LNCaP clone FGC (cell line): ENCODE data around the gene TBX2.
A peak's percentile ranks its signal among the peaks of the same experiment; 100 is the strongest.

Source experiments
- DNase-seq: peaks from one replicate; pipeline ENCODE4 v3.0.0-alpha.2; 2011; ENCODE audit warnings: low read depth
- H3K4me3 ChIP-seq: 2 replicates; pipeline ENCODE4 v1.5.1; 2011; ENCODE audit warnings: mild to moderate bottlenecking, low read depth, low read length, control low read depth
- TF ChIP-seq, protein P1 (sequence below): IDR thresholded peaks from 2 replicates; pipeline ENCODE4 v1.5.1; 2012; ENCODE audit warnings: mild to moderate bottlenecking; ENCODE audit not compliant: control insufficient read depth, insufficient read depth; ENCODE audit errors: extremely low read depth

The TBX2 gene

DNA sequence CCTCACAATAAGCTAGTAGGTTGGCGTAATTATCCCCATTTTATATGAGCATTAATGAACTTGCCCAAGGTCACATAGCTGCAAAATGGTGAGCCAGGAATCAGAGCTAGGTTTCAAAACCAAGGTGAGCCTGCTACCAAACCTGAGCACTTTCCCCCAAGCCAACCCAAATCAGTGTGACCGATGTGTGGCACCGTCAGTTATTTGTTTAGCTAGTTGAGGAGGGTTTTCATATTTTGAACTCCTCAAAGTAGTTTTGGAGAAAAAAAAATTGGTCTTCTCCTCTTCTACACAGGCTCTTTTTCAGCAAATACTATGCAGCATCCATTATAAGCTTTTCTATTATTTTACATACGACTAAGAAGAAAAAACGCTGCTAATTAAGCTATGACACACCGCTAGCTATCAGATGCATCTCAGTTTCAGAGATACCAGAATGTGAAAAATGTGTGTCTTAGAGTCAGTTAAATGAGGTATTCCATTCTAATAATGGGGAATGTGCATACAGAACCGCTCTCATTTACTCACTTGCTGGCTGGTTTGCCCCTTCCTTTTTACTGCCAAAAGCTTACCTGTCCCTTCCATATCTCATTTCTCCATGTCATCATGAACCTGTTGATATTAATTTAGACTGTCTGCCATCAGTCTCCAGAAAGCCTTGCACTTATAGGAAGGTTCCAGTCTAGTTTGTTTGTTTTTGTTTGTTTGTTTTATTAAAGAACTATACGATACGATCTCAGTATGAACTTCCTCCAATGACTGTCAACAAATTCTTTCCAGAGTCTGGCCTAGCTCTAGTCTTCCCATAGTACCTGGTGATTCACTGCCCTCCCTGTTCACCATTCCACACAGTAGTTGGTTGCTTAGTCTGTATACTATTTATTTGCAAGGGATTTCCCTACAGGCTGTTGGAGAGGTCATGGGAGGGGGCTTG lies 50.3 kb downstream of the TBX2 start:
- DNase-seq = peak; percentile 91
- TF ChIP-seq, protein P1, sequence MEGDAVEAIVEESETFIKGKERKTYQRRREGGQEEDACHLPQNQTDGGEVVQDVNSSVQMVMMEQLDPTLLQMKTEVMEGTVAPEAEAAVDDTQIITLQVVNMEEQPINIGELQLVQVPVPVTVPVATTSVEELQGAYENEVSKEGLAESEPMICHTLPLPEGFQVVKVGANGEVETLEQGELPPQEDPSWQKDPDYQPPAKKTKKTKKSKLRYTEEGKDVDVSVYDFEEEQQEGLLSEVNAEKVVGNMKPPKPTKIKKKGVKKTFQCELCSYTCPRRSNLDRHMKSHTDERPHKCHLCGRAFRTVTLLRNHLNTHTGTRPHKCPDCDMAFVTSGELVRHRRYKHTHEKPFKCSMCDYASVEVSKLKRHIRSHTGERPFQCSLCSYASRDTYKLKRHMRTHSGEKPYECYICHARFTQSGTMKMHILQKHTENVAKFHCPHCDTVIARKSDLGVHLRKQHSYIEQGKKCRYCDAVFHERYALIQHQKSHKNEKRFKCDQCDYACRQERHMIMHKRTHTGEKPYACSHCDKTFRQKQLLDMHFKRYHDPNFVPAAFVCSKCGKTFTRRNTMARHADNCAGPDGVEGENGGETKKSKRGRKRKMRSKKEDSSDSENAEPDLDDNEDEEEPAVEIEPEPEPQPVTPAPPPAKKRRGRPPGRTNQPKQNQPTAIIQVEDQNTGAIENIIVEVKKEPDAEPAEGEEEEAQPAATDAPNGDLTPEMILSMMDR = no peak
- H3K4me3 ChIP-seq = no peak overlapping the region

DNA sequence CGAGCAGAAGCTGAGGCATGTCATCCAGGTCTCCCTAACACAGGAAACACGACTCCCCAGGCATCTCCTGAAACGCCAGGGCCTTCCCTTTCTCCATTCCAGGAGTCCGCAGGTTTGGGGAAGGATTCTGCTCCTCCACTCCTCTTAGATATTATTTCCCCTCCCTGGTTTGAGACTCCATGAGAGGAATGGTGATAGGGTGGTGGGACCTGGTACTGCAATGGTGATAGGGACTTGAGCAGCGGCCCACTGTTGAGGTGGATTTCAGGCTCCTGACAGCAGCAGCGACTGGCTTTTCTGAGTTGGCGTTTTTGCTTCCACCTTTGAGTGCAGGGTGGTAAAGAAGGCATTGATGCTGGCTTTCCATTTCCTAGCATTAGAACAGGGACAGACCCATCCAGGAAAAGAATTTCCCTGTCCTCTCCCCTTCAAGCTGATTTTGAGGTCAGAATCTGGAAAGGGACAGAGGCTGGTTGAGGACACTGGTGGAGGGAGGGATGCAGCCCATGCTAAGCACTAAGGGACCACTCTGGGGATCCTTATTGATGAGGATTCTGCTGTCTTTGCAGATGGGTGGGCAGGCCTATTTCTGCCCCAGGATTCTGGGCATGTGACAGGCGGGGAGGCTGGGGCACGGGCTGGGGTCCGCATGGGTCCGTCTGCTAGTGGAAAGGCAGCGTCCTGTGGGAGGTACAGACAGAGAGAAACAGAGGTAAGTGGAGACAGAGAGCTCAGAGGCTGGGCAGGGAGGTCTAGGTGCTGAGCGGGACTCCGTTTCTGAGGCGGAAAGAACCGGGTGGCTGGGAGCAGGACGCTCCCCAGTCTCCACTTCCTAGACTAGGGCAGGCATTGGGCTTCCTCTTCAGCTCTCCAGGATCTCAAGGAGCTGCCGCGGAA lies 51.2 kb downstream of the TBX2 start:
- no peak overlapping the region for H3K4me3 ChIP-seq
- DNase-seq = no peak
- TF ChIP-seq, protein P1 = no peak

GRCh38 chr17:61451538-61452300 lies 52.1 kb downstream of the TBX2 start:
- TF ChIP-seq, protein P1 = no peak
- no peak overlapping the region for H3K4me3 ChIP-seq
- DNase-seq = no peak

DNA sequence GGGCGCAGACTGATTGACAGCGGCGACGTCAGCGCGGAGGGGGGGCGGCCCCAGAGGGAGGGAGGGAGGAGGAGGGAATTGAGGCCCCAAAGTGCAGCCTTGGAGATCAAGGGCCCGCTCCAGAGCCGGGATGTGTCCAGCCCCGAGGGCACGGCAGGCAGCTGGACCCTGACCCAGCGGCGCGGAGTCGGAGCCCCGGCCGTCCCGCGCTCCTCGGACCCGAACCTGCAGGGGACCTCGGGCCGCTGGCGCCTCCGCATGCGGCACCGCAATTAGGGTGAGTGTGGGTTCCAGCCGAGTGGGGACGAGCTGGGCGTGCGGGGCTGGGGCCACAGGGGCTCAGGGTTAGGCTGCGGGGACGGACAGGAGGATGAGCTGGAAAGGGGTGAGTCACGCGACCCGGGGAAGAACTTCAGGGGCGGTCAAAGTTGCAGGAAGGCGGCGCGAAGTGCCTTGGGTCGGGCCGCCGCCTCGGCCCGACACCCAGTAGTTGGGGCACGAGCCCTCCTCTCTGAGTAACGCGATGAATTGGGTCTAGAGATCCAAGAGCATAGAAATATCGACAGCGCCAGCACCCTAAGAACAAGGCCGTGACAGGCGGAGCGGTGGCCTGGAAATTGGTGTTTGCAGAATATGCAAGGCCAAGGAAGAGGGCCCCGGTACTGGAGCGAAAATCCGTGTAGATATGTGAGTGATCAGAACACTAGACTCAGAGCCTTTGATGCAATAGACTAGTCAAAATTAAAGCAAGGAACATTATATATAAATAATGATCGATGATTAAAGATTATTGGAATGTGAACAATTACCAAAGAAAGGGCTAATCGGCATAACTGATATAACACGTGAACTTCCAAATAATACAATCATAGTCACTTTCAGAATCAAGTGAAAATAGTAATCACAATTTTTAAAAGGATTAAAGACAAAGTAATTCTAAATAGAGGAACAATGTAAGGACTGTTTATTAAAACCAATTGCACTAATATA lies 53.0 kb downstream of the TBX2 start, which contains the start of gene TBX4:
Gene TBX4 (plus strand): TSS at position 122 of the 990 bp plus-strand sequence. CDS start 4,069 bp downstream, outside the sequence.
- DNase-seq = no peak
- H3K4me3 ChIP-seq = no peak within 1 kb of the TSS
- TF ChIP-seq, protein P1 = no peak

DNA sequence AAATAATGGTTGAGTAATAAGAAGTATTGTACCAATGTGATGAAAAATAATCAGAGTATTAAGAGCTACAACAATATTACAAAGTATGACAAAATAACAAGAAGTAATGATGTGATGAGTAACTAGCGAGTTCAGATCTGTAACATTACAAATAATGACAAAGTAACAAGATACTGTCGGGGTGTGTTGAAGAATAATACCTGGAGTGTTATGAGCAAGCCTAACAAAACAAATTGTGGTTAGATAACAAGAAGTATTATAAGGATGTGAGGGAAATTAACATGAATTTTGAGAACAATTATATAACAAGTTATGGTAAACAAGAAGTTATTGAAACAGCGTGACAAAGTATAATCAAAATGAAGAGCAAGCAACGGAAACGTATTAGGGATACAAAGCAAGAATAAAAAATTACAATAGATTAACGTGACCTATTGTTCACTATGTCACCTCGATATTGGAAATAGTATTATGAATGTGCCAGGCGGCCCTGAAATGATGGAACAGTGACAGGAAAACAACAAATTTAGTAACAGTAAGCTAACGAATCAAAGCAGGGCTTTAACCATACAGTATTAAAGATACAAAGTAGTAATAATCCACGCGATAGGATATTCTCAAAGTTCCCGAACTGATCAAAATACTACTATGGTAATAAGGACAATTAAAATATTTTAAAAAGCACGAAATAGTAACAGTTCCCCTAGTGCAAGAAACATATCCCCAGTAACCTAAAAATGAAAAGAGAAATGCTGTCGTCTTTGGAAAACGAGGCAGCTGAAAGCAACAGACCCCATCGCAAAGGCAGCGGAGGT lies 54.1 kb downstream of the TBX2 start:
- DNase-seq = no peak
- no peak overlapping the region for H3K4me3 ChIP-seq
- TF ChIP-seq, protein P1 = no peak
